Activated CD8-positive, alpha-beta memory T cell treated with anti-CD3 and anti-CD28 coated beads for 4 hours (primary cell): ENCODE data around the gene CHRDL1.

Experiments used
- DNase-seq, 2 donors: peaks; one replicate each; pipeline ENCODE4 v3.0.0-alpha.2; 2020; ENCODE audit warnings: low read depth in 2 of 2

Gene CHRDL1

GRCh38 chrX:110743679-110744340, 51.8 kb downstream of the CHRDL1 start:
- no peak for DNase-seq

- DNase-seq = no peak
Observed at GRCh38 chrX:110741213-110741796, 54.3 kb downstream of the CHRDL1 start.

- no peak for DNase-seq
Observed at GRCh38 chrX:110734894-110735541, 60.6 kb downstream of the CHRDL1 start.

GRCh38 chrX:110734271-110734670, 61.3 kb downstream of the CHRDL1 start:
- DNase-seq = no peak

GRCh38 chrX:110733166-110733565, 62.5 kb downstream of the CHRDL1 start:
- no peak for DNase-seq

- no peak for DNase-seq
Observed at GRCh38 chrX:110732266-110732665, 63.4 kb downstream of the CHRDL1 start.

GRCh38 chrX:110723844-110724243, 71.8 kb downstream of the CHRDL1 start:
- no peak for DNase-seq

- DNase-seq = no peak
Observed at GRCh38 chrX:110722135-110722534, 73.5 kb downstream of the CHRDL1 start.

GRCh38 chrX:110713666-110714065, 82.0 kb downstream of the CHRDL1 start:
- no peak for DNase-seq

- DNase-seq = no peak
Observed at GRCh38 chrX:110706446-110706845, 89.2 kb downstream of the CHRDL1 start.

- no peak for DNase-seq
Observed at GRCh38 chrX:110703641-110704040, 92.0 kb downstream of the CHRDL1 start.

- no peak for DNase-seq
Observed at GRCh38 chrX:110699109-110699508, 96.5 kb downstream of the CHRDL1 start.

- DNase-seq = no peak
Observed at GRCh38 chrX:110698696-110699095, 96.9 kb downstream of the CHRDL1 start.

GRCh38 chrX:110692866-110693265, 102.8 kb downstream of the CHRDL1 start:
- DNase-seq = no peak

- DNase-seq = no peak
Observed at GRCh38 chrX:110691446-110691845, 104.2 kb downstream of the CHRDL1 start.

- no peak for DNase-seq
Observed at GRCh38 chrX:110684653-110685052, 111.0 kb downstream of the CHRDL1 start.

- DNase-seq = no peak
Observed at GRCh38 chrX:110683925-110684324, 111.7 kb downstream of the CHRDL1 start.

GRCh38 chrX:110678591-110678990, 117.0 kb downstream of the CHRDL1 start:
- no peak for DNase-seq

- DNase-seq = no peak
Observed at GRCh38 chrX:110675886-110676285, 119.7 kb downstream of the CHRDL1 start.

GRCh38 chrX:110671068-110671803, 124.4 kb downstream of the CHRDL1 start:
- DNase-seq = no peak

- no peak for DNase-seq
Observed at GRCh38 chrX:110669572-110669971, 126.0 kb downstream of the CHRDL1 start.

- DNase-seq = no peak
Observed at GRCh38 chrX:110667706-110668105, 127.9 kb downstream of the CHRDL1 start.
